NOMO-1 treated with DMSO at 0.1 percent for 48 hours (cell line): Measurements from ENCODE around the gene NDUFA7.
A peak's percentile ranks its signal among the peaks of the same experiment; 100 is the strongest.
"Not testable (repeated sequence)": the region's sequence is repeated elsewhere in the genome, so short reads cannot be mapped to it uniquely, and the experiment has no call there.

Source experiments
- DNase-seq: peaks from one replicate; lab custom pipeline; 2025; ENCODE audit not compliant: unreplicated experiment; lab: John Stamatoyannopoulos, UW

NDUFA7 gene

GRCh38 chr19:8342316-8342683 is 21.1 kb upstream of the NDUFA7 start:
- DNase-seq: no peak

- not testable (repeated sequence) for DNase-seq
Observed at GRCh38 chr19:8341504-8341903, 20.3 kb upstream of the NDUFA7 start.

- no peak for DNase-seq
Observed at GRCh38 chr19:8340341-8341096, 19.3 kb upstream of the NDUFA7 start.

GRCh38 chr19:8338835-8339234 is 17.7 kb upstream of the NDUFA7 start:
- no peak for DNase-seq

GRCh38 chr19:8337728-8338127 is 16.6 kb upstream of the NDUFA7 start:
- no peak for DNase-seq

- DNase-seq: no peak
Observed at GRCh38 chr19:8336660-8337059, 15.5 kb upstream of the NDUFA7 start.

GRCh38 chr19:8336072-8336569 is 14.9 kb upstream of the NDUFA7 start:
- DNase-seq: no peak

- DNase-seq: no peak
Observed at GRCh38 chr19:8335343-8336071, 14.3 kb upstream of the NDUFA7 start.

- DNase-seq: peak; percentile 46
Observed at GRCh38 chr19:8334458-8335342, 13.5 kb upstream of the NDUFA7 start.

- no peak for DNase-seq
Observed at GRCh38 chr19:8333767-8334457, 12.7 kb upstream of the NDUFA7 start.

GRCh38 chr19:8332976-8333766 is 12.0 kb upstream of the NDUFA7 start:
- no peak for DNase-seq

- no peak for DNase-seq
Observed at GRCh38 chr19:8331263-8331845, 10.2 kb upstream of the NDUFA7 start.

GRCh38 chr19:8329996-8330395 is 8.8 kb upstream of the NDUFA7 start:
- DNase-seq: no peak

GRCh38 chr19:8325454-8325853 is 4.3 kb upstream of the NDUFA7 start:
- no peak for DNase-seq

- no peak for DNase-seq
Observed at GRCh38 chr19:8324186-8325050, 3.2 kb upstream of the NDUFA7 start.

GRCh38 chr19:8323781-8324185 is 2.6 kb upstream of the NDUFA7 start:
- DNase-seq: no peak

GRCh38 chr19:8322638-8322997 is 1.4 kb upstream of the NDUFA7 start:
- DNase-seq: no peak

GRCh38 chr19:8321986-8322637 is 937 bp upstream of the NDUFA7 start:
- no peak for DNase-seq
